ENCODE measurements around the gene EIPR1. TPM values are rescaled to one million over a fixed set of nuclear protein-coding genes. Genes with fewer than 3 reads are reported as not detected.
A peak's percentile ranks its signal among the peaks of the same experiment; 100 is the strongest.

Gene EIPR1
- total and polyA plus RNA-seq, 10 of the 15 experiments (the other 5 are each of a cell fraction or from before 2014, with no cell fraction given) = 23.6 to 61.2 (median 42.2) TPM

DNA sequence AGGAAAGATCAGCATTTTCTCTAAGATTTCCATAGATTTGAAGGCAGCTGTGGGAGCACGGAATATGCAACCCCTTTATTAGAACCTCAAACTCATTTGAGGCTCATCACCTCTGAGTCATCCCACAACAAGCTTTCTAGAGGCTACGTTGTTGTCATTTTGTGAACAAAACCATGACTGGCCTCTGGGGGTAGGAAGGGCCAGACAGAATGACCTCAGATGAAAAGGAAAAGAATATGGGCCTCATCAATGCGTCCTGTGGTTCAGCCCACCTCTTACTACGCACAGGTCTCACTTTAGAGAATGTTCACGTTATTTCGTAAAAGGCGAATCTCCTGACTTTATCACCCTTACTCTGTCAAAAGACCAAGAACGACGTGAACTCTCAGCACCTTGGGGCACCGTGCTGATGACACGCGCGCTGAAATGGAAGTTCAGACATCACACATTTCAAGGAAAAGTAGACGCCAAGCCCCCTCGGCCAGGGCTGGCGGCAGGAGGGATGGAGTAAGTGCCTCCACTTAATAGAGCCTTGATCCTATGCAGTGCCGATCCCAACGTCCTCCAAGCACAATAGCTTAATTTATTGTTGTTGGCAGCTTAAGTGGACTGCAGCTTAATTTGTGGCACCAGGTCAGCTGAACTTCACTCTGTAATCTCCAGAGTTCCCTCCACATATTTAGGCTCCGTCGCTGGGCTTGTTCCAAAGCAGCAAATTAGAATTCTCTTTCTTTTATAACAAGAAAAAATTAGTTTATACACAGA lies 208.3 kb downstream of the EIPR1 start (continued):
- TF ChIP-seq, protein P1, sequence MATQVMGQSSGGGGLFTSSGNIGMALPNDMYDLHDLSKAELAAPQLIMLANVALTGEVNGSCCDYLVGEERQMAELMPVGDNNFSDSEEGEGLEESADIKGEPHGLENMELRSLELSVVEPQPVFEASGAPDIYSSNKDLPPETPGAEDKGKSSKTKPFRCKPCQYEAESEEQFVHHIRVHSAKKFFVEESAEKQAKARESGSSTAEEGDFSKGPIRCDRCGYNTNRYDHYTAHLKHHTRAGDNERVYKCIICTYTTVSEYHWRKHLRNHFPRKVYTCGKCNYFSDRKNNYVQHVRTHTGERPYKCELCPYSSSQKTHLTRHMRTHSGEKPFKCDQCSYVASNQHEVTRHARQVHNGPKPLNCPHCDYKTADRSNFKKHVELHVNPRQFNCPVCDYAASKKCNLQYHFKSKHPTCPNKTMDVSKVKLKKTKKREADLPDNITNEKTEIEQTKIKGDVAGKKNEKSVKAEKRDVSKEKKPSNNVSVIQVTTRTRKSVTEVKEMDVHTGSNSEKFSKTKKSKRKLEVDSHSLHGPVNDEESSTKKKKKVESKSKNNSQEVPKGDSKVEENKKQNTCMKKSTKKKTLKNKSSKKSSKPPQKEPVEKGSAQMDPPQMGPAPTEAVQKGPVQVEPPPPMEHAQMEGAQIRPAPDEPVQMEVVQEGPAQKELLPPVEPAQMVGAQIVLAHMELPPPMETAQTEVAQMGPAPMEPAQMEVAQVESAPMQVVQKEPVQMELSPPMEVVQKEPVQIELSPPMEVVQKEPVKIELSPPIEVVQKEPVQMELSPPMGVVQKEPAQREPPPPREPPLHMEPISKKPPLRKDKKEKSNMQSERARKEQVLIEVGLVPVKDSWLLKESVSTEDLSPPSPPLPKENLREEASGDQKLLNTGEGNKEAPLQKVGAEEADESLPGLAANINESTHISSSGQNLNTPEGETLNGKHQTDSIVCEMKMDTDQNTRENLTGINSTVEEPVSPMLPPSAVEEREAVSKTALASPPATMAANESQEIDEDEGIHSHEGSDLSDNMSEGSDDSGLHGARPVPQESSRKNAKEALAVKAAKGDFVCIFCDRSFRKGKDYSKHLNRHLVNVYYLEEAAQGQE (IDR thresholded peaks at IDR 0.05; ENCODE audit: low read depth, low read length) = no peak

DNA sequence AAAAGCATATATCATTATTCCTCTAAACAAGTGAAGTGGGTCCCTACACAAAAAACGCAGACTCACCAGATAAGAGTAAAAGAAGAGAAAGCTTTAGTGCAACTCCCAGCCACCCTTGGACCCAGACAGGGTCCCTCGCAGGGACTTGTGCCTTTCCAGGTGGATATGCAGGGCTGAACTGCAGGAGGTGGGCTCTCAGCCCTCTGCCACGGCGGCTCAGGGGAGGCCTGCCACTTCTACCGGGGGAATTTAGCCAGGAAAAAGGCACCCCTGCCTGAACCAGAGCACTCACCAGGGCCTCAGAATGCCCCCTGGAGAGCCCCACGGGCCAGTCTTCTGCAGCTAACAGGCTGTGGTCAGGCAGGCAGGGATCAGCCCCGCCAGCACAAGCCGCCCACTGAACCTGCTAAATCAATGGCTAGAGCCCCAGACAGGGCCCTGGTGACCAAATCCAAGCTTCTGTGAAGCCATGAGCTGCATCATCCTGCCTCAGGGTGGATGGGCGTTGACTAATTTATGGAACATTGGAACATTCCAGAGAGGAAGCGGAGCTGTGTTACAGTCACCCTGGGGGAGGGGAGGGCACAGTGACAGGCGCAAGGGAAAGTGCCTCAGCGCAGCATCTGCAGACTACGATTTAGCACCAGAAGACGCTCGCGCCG lies 209.3 kb downstream of the EIPR1 start:
- no peak for TF ChIP-seq ZZZ3 (IDR thresholded peaks at IDR 0.05; ENCODE audit: control insufficient read depth, insufficient read length, low read depth)
- no peak for TF ChIP-seq STAT3 (IDR thresholded peaks at IDR 0.05; ENCODE audit: low read depth, low read length)
- TF ChIP-seq TAF1 (IDR thresholded peaks at IDR 0.05; ENCODE audit: borderline replicate concordance, low read depth, low read length) = no peak
- TF ChIP-seq ASH2L (IDR thresholded peaks at IDR 0.05; ENCODE audit: borderline replicate concordance, low read depth) = no peak
- TF ChIP-seq, protein P2, sequence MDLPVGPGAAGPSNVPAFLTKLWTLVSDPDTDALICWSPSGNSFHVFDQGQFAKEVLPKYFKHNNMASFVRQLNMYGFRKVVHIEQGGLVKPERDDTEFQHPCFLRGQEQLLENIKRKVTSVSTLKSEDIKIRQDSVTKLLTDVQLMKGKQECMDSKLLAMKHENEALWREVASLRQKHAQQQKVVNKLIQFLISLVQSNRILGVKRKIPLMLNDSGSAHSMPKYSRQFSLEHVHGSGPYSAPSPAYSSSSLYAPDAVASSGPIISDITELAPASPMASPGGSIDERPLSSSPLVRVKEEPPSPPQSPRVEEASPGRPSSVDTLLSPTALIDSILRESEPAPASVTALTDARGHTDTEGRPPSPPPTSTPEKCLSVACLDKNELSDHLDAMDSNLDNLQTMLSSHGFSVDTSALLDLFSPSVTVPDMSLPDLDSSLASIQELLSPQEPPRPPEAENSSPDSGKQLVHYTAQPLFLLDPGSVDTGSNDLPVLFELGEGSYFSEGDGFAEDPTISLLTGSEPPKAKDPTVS (IDR thresholded peaks at IDR 0.05; ENCODE audit: low read depth, low read length) = no peak
- no peak for TF ChIP-seq KLF5 (IDR thresholded peaks at IDR 0.05; ENCODE audit: partially characterized antibody)
- TF ChIP-seq, protein P3, sequence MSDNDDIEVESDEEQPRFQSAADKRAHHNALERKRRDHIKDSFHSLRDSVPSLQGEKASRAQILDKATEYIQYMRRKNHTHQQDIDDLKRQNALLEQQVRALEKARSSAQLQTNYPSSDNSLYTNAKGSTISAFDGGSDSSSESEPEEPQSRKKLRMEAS (IDR thresholded peaks at IDR 0.05; ENCODE audit: low read depth, low read length) = no peak
- Histone ChIP-seq H3K79me2 (ENCODE audit: control insufficient read depth, insufficient read depth, low read length) (no peaks in the 10 kb centered on the region), H3K4me3 (no peak overlapping the region), H3K9me3 (replicated peaks; ENCODE audit: control insufficient read depth, insufficient read depth, low read length) (peaks cover 3% of the 10 kb centered on the region; the same call in 2 of the 3 replicates), H3K27ac (ENCODE audit: control insufficient read depth, insufficient read depth) (no peak overlapping the region), H3K9ac (ENCODE audit: control insufficient read depth, insufficient read depth, low read length) (no peak overlapping the region), H3K4me1 (ENCODE audit: control insufficient read depth, insufficient read depth, low read length) (no peaks in the 10 kb centered on the region), H3K36me3 (ENCODE audit: control insufficient read depth in 2 of 2, insufficient read depth in 2 of 2, low read length in 1 of 2) (peaks cover 0 to 2% of the 10 kb centered on the region in 2 experiments; a peak in 2 of 4 replicates), H4K20me1 (ENCODE audit: control insufficient read depth, insufficient read depth) (no peaks in the 10 kb centered on the region), H3K27me3 (replicated peaks in 1 of 2; ENCODE audit: control insufficient read depth in 2 of 2, insufficient read depth in 2 of 2, low read length in 1 of 2) (no peaks in the 10 kb centered on the region), H3K4me2 (ENCODE audit: control insufficient read depth, insufficient read depth) (no peak overlapping the region), H2AFZ (ENCODE audit: control insufficient read depth, low read depth, low read length) (no peak overlapping the region)
- no TSS peak for BruUV-seq (replicated peaks)
- RAD21 ChIA-PET (ENCODE audit: unreplicated experiment) = no interaction called here
- FAIRE-seq = no peak
- POLR2A ChIA-PET = no interaction called here
- CTCF ChIA-PET = no interaction called here
- SMC1A ChIA-PET (ENCODE audit: uncharacterized antibody, unreplicated experiment) = no interaction called here
- in situ Hi-C loops (cut with MboI) (no loop called here), intact Hi-C loops (cut with micrococcal nuclease; ENCODE audit: unreplicated experiment) (no loop called here)
- 76% methylated on average over 17 of the region's 17 CpGs for WGBS (ENCODE audit: insufficient coverage, insufficient replicate concordance, low lambda C conversion rate, missing lambda C conversion rate)
- peak; percentile 58 for ATAC-seq
- no peak for DNase-seq (ENCODE audit: low read depth, low spot score)
